ENCODE data around the gene OR5K2.

OR5K2 gene

DNA sequence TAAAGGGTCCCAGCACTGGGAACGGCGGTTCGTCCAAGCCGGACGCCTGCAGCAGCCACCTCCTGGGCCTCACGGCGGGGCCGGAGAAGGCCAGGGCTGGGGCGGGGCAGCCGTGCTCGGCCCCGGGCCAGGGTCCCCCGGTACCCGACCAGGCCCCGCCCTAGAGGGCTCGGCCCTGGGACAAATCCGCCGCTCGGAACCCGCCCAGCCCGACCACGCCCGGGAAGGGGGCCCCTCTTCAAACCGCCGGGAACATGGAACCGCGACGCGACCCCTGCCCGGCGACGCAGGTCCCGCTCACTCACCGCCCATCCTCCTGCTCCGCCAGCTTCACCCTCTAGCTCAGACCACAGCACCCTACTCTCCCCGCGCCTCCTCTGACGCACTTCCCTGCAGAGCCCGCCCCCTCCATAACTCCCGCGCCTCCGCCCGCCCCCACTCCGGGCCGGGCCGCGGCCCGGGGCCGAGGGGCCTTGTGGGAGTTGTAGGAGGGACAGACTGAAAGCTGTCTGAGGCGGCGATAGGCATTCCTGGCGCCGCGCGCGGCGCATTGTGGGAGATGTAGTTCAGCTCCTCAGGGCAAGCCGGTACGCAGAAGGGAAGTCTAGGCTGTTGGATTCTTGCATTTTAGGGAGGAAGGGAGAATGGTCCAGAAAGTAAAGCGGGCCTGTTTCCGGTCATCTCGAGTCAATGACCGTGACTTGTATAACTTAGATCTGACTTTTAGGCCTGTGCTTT lies 25.2 kb downstream of the OR5K2 start, which contains the start of gene CLDND1:
TSS of gene CLDND1 (minus strand) at position 359 of the 738 bp plus-strand sequence. CDS start 1,478 bp downstream, outside the sequence.
- peak; percentile 94 for DNase-seq
- ATAC-seq: peak; percentile 97

DNA sequence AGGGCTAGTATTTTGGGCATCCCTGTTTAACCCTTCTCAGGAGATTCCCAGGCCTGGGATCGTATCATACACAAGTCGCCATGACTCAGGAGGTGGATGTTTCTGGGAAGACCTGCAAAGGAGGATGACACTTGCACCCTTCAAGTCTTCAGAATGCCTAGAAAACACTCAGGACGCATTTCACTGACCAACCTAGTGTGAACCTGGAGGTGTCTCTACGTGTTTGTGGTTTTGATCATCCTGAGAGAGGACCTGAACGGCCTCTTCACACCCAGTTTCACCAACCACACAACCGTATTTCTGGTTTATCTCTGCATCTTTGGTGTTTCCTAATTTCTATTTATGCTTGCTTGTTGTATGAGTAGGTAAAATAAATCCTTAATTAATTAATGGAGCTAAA lies 28.0 kb downstream of the OR5K2 start:
- no peak for ATAC-seq
- no peak for DNase-seq

GRCh38 chr3:98528474-98529346 lies 31.2 kb downstream of the OR5K2 start:
- ATAC-seq (no peak), DNase-seq (no peak)

DNA sequence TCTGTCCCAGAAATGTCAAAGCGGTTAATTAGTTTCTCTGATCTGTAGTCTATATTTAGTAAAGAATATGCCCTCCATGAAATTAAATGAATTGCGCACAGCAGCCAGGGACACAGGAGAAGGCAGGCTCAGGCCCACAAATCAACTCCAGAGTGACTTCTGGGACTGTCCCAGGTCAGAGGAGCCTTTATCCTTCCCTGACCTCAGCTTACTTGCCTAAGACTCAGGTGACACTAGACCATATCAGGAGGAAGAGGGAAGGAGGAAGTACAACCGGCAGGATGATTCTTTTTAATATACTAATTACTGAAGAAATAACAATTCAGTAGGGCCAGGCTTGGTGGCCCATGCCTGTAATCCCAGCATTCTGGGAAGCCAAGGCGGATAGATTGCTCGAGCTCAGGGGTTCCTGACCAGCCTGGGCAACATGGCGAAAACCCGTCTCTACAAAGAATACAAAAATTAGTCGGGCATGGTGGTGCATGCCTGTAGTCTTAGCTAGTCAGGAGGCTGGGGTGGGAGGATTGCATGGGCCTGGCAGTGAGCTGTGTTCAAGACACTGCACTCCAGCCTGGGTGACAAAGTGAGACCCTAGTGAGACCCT lies 32.5 kb downstream of the OR5K2 start:
- DNase-seq (no peak), ATAC-seq (no peak)

DNA sequence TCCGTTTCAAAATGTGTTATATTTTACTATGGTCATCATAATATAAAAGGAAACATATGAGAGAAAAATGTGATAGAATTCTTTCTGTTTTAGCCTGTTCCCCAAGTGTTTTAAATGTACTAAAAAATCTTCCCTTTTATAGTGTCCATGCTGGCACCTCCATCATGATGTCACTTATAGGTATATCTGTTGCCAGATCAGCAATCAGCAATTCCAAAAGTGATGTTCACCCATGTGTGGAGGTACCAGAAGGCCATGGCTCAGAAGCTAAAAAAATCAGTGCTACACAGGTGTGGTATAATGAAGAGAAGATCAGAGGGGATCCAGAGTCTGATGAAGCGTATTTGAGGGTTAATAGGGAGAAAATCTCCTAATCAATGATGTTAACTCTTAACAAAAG lies 33.2 kb downstream of the OR5K2 start:
- DNase-seq: no peak
- ATAC-seq: no peak

DNA sequence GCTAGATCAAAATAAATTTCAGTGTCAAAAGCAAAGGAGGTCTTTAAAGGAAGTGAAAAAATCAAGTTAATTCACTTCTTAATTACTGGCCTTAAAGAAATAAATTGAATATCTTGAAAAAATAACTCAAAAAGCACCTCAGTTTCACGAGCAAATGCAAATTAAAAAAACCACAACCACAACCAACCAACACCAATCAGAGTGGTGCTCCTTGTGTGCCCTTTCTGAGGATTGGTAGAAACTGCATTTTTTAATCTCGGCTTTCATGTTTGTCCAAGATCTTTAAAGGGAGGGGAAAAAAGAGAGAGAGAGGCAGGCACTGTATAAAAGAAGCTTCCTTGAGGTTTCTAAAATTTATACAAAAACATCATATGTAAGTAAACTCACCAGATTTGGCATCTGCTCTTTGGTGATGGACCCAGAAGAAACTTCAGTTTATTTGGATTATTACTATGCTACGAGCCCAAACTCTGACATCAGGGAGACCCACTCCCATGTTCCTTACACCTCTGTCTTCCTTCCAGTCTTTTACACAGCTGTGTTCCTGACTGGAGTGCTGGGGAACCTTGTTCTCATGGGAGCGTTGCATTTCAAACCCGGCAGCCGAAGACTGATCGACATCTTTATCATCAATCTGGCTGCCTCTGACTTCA lies 34.3 kb downstream of the OR5K2 start, which contains the start of gene GPR15:
TSS of gene GPR15 (plus strand) at position 357 of the 653 bp plus-strand sequence. CDS start at position 413, 56 bp downstream.
- ATAC-seq (no peak), DNase-seq (no peak)

- no peak for DNase-seq
- no peak for ATAC-seq
Observed at GRCh38 chr3:98532275-98532637, 34.8 kb downstream of the OR5K2 start.

DNA sequence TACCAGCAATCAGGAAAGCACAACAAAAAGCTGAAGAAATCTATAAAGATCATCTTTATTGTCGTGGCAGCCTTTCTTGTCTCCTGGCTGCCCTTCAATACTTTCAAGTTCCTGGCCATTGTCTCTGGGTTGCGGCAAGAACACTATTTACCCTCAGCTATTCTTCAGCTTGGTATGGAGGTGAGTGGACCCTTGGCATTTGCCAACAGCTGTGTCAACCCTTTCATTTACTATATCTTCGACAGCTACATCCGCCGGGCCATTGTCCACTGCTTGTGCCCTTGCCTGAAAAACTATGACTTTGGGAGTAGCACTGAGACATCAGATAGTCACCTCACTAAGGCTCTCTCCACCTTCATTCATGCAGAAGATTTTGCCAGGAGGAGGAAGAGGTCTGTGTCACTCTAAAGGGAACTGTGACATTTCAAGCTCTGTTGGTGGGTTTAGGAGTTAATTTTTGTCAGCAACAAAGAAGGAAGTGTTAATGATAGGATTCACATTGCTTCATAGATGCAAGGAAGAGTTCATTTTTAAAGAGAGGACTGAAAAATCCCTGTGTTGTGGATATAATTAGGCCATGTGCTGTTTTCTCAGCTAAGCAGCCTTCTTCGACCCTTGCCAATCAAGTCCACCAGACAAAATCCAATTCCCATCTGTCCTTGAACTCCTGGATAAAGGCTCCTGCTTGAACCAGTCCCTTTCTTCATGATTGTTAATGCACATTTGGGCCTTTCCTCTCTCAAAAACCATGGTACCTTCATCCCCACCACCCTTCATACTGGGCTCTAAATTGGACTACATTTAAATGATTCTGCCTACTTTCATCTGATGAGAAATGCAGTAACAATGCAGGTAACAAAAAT lies 35.5 kb downstream of the OR5K2 start:
- no peak for ATAC-seq
- no peak for DNase-seq

- ATAC-seq (no peak), DNase-seq (no peak)
Observed at GRCh38 chr3:98534168-98534567, 36.7 kb downstream of the OR5K2 start.

DNA sequence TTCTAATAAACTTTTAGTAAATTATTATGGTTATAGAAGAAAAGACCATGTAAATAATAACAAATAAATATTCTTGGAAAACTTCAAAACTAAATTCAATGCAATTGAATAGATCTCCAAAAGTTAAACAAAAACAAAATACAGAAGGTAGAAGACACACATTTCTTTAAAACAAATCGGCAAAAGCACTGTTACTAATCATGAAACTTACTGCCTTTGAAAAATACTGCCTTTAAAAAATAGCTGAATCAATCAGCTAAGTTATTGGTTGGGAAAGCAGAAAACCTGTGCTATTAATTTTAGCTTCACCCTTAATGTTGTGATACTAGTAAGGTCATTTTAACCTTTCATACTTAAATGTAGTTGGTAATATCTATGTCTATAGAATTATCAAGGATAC lies 37.3 kb downstream of the OR5K2 start:
- no peak for ATAC-seq
- no peak for DNase-seq

GRCh38 chr3:98536456-98537017 lies 39.1 kb downstream of the OR5K2 start:
- peak; percentile 87 for ATAC-seq

DNA sequence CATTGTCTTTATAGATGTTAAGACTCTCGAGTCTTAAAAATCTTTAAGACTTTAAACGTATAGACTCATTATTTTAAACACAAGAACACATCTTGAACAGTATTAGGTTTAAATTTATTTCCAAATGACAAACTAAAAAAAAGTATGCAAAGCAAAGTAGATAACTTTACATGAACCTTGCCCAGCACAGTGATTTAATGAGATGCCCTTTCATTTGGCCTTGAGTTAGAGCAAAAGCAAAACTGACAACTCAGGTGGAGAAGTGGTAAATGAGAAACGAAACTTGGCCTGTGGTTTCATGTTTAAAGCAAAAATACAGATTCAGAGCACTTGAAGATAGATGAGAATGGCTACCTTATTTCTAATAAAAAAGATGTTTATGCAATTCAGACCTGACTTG lies 42.9 kb downstream of the OR5K2 start:
- ATAC-seq (peak; percentile 44), DNase-seq (no peak)

More at GRCh38 chr3:98536456-98537017, 39.1 kb downstream of the OR5K2 start:
- no peak for DNase-seq

- DNase-seq (no peak), ATAC-seq (no peak)
Observed at GRCh38 chr3:98541695-98542094, 44.2 kb downstream of the OR5K2 start.

- ATAC-seq (no peak), DNase-seq (no peak)
Observed at GRCh38 chr3:98542623-98543022, 45.1 kb downstream of the OR5K2 start.

DNA sequence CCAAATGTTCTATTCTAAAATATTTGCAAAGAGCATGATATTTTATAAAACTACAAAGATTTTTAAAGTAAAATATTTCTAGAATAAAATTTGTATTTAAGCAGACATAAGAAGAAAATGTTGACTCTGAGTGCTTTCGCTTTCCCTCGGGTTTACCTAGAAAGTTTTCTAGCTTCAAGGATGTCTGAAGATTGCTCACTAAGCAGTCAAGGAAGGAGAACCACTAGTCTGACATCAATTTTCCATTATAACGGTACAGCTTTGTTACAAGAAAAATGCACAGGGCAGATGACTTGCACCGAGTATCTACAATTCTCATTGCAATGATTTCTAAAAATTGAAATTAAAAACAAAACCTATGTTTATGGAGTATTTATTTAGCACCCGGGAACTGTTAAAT lies 48.5 kb downstream of the OR5K2 start:
- no peak for DNase-seq

More for the DNA sequence above, 48.5 kb downstream of the OR5K2 start:
- ATAC-seq: peak; percentile 90

Data from stimulated activated naive CD8-positive, alpha-beta T cell treated with anti-CD3 and anti-CD28 coated beads, Interleukin-15, Interleukin-2, amounts not matched to agents 100 U/mL and 50 U/mL, for 24 hours (primary cell).